ENCODE results near the gene SLC46A1.

SLC46A1 gene

DNA sequence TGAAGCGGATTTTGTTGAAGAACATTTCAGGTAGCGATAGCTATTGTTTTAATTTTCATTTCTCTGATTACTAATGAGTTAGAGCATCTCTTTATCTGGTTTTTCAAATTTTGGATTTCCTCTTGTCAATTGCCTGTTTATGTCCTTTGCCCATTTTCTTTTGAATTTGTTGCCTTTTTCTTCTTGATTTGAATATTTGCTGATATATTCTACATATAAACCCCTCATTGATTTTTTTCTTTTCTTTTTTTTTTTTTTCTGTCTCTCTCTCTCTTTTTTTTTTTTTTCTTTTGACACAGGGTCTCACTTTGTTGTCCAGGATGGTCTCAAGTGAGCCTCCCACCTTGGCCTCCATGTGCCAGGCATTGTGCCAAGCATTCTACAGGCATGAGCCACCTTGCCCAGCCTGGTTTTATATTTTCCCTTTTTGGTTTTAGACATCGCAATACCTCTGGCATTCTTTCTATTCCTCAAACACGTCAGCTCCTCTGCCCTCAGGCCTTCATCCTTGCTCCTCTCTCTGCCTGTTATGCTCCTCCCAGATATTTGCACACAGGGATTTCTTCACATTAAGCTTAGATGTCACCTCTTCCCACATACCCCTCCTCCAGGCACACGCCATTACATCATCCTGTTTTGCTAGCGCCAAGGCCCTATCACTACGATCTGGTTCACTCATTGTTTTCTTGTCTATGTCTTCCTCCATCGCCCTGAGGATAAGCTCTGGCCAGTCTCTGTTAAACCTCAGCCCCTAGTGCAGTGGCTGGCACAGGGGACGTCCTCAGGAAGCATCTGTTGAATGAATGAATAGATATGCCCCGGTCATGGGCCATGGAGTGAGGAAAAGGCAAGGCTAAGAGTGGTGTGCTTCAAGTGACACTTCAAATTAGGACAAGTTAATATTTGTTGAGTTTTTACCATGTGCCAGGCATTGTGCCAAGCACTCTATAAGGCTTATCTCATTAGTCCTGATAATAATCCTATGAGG lies 25.9 kb downstream of the SLC46A1 start:
- TF ChIP-seq, protein P1, sequence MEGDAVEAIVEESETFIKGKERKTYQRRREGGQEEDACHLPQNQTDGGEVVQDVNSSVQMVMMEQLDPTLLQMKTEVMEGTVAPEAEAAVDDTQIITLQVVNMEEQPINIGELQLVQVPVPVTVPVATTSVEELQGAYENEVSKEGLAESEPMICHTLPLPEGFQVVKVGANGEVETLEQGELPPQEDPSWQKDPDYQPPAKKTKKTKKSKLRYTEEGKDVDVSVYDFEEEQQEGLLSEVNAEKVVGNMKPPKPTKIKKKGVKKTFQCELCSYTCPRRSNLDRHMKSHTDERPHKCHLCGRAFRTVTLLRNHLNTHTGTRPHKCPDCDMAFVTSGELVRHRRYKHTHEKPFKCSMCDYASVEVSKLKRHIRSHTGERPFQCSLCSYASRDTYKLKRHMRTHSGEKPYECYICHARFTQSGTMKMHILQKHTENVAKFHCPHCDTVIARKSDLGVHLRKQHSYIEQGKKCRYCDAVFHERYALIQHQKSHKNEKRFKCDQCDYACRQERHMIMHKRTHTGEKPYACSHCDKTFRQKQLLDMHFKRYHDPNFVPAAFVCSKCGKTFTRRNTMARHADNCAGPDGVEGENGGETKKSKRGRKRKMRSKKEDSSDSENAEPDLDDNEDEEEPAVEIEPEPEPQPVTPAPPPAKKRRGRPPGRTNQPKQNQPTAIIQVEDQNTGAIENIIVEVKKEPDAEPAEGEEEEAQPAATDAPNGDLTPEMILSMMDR (conservative IDR thresholded peaks at IDR 0.05), result no peak
- H3K27ac ChIP-seq, result peak overlapping the region; percentile 73

DNA sequence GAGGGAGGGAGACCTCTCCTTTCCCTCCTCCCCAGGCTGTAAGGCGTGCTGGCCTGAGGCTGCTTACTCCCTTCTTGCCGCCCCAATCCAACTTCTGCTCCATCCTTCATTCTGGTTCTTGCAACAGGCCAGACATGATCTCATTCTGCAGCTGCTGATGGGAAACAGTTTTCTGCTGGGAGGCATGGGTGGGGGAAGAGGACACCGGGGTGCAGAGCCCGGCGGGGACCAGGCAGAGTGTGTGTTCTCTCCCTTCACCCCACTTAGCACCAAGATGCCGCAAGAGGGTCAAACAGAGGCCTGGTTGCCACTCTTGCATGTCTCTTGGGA lies 33.1 kb downstream of the SLC46A1 start:
- H3K27ac ChIP-seq, result peak overlapping the region; percentile 99
- TF ChIP-seq, protein P1 (conservative IDR thresholded peaks at IDR 0.05), result no peak

DNA sequence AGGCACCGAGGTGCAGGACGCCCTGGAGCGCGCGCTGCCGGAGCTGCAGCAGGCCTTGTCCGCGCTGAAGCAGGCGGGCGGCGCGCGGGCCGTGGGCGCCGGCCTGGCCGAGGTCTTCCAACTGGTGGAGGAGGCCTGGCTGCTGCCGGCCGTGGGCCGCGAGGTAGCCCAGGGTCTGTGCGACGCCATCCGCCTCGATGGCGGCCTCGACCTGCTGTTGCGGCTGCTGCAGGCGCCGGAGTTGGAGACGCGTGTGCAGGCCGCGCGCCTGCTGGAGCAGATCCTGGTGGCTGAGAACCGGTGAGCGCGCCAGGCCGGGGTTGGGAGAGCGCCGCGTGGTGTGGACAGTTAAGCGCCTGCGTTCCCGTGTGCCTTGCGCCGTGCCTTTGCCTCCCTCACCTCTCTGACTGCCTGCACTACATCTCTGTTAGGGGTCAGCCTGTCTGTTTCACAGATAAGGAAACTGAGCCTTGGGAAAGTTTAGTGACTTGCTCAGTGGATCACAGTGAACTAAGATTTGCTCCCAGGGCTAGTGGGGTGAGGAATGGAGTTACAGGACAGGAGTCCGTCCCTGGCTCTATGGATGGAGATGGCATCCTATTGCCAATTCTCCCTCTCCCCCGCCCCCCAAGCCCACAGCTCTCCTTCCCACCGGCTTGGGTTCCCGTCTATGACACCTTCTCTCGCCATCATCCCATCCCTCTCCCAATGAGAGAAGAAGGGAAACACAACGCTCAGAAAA lies 33.6 kb downstream of the SLC46A1 start:
- peak overlapping the region; percentile 99 for H3K27ac ChIP-seq

DNA sequence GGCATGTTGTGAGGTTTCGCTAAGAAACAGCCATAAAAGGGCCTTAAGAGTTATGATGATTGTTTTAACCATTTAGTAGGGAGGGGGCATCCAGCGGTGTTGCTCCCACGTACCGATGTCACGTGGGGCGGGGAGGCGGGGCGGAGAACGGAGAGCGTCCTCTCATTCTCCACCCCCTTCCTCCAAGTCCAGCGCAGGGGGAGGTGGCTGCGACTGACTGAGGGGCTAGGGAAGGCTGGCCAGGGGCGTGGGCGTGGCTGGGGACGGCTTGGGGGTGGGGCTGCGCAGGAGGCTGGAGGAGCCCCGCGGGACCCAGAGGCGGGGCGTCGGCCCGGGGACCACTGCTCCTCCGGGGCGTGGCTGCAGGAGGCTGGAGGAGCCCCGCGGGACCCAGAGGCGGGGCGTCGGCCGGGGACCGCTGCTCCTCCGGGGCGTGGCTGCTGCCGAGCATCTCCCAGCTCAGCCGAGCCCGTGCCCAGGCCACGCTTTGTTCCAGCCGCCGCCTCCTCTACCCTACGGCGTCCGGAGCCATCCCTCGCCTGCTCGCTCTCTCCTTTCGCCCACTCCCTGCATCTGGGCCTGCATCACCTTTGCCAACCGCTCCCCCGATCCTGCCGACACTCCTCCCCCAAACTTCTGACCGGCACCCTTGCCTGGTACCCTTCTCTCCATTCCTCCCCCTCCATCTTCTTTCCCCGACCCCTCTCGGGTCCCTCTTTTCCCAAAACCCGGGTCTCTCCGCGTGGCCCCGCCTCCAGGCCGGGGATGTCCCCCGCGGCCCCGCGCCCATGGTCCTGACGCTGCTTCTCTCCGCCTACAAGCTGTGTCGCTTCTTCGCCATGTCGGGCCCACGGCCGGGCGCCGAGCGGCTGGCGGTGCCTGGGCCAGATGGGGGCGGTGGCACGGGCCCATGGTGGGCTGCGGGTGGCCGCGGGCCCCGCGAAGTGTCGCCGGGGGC lies 34.5 kb downstream of the SLC46A1 start, which contains the start of gene SARM1:
Gene SARM1, plus strand, starts transcription at position 450 of the 958 bp plus-strand sequence. Its CDS starts 339 bp downstream, at position 789.
- H3K27ac ChIP-seq, result peak within 1 kb of the TSS; percentile 99
- TF ChIP-seq, protein P1 (conservative IDR thresholded peaks at IDR 0.05), result no peak

More for the DNA sequence above, 33.6 kb downstream of the SLC46A1 start:
- TF ChIP-seq, protein P1 (conservative IDR thresholded peaks at IDR 0.05), result no peak

DNA sequence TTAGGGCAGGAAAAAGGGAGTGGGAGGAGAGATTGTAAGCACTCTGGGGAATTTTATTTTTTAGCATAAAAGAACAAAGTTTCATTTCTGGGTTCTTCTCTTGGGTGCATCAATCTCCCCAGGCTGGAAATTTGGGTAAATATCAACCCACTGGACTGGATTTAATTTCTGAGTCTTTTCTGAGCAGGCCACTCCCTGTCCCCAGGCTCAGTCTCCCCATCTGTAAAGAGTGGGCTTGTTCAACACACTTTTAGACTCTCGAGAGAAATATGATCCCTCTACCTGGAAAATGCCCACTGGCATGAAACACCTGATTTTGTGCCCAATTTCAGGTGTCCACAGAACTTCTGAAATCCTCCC lies 35.3 kb downstream of the SLC46A1 start:
- TF ChIP-seq, protein P1 (conservative IDR thresholded peaks at IDR 0.05), result no peak
- H3K27ac ChIP-seq, result peak overlapping the region; percentile 99

DNA sequence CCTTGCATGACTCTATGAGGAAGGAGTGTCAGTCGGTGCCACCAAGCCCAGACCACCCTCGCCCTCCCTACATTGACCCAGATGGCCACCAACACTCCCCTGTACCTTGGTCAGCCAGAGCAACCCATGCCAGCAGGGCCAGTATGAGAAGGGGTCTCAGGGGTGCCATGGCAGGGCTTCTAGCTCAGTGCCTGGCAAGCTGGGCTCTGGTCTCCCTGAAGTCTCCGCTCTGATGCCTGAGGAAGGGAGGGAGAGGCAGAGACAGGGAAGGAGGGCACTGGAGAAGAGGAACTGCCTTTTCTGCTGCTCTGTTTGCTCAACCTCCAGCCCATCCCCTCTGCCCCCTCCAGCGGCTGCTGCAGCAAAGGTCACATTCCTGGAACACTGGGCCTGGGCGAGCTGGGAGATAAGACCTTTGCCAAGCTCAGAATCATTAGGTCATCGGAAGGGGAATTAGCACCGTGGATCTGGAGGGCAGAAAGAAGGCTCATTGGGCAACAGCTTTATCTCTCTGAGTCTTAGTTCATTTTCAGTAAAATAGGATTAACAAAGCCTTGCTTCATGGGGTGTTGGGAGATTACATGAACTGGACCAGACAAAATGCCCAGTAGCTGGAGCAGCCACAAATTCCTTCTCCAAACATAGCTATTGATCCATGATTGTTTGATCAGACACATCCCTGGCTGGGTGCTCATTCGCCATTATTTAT lies 35.8 kb downstream of the SLC46A1 start, which contains the start of gene VTN:
Gene VTN, minus strand, starts transcription at position 273 of the 709 bp plus-strand sequence. Its CDS starts 104 bp downstream, at position 169.
- TF ChIP-seq, protein P1 (conservative IDR thresholded peaks at IDR 0.05), result 0 out of 2 replicates have a peak, but pooled peaks have one; percentile 11
- peak within 1 kb of the TSS; percentile 99 for H3K27ac ChIP-seq

Measured in VCaP (cell line).